Measurements from ENCODE around the gene KIAA1217.

The KIAA1217 gene

GRCh38 chr10:24505759-24506158 is 296.8 kb downstream of the KIAA1217 start:
- in situ Hi-C loops (cut with HindIII; ENCODE audit: low sequenced_read_pairs): no loop called here
- DNase-seq (ENCODE audit: low read depth, low spot score): peak; percentile 37
- TF ChIP-seq, protein P1, sequence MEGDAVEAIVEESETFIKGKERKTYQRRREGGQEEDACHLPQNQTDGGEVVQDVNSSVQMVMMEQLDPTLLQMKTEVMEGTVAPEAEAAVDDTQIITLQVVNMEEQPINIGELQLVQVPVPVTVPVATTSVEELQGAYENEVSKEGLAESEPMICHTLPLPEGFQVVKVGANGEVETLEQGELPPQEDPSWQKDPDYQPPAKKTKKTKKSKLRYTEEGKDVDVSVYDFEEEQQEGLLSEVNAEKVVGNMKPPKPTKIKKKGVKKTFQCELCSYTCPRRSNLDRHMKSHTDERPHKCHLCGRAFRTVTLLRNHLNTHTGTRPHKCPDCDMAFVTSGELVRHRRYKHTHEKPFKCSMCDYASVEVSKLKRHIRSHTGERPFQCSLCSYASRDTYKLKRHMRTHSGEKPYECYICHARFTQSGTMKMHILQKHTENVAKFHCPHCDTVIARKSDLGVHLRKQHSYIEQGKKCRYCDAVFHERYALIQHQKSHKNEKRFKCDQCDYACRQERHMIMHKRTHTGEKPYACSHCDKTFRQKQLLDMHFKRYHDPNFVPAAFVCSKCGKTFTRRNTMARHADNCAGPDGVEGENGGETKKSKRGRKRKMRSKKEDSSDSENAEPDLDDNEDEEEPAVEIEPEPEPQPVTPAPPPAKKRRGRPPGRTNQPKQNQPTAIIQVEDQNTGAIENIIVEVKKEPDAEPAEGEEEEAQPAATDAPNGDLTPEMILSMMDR (IDR thresholded peaks at IDR 0.05; ENCODE audit: low read depth, low read length): no peak
- no peak overlapping the region for H3K4me3 ChIP-seq (ENCODE audit: low read depth, low read length)

DNA sequence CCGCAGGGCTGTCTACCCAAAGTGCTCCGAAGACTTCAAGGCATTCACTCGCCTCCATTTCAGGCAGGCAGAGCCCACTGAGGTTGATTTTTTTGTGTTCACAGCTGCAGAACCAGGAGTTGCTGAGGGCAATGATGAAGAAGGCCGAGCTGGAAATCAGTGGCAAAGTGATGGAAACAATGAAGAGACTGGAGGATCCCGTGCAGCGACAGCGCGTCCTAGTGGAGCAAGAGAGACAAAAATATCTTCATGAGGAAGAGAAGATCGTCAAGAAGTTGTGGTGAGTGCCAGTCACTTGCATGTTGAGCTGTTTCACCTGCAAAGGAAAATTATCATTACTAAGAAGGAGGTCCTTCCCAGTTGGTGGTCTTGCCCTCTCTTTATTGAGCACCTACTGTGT is 304.2 kb downstream of the KIAA1217 start:
- DNase-seq (ENCODE audit: low read depth, low spot score): peak; percentile 49
- TF ChIP-seq, protein P1 (IDR thresholded peaks at IDR 0.05; ENCODE audit: low read depth, low read length): peak; percentile 50
- in situ Hi-C loops (cut with HindIII; ENCODE audit: low sequenced_read_pairs): no loop called here
- H3K4me3 ChIP-seq (ENCODE audit: low read depth, low read length): no peak overlapping the region

GRCh38 chr10:24515481-24515880 is 306.5 kb downstream of the KIAA1217 start:
- H3K4me3 ChIP-seq (ENCODE audit: low read depth, low read length): no peak overlapping the region
- TF ChIP-seq, protein P1 (IDR thresholded peaks at IDR 0.05; ENCODE audit: low read depth, low read length): no peak
- DNase-seq (ENCODE audit: low read depth, low spot score): no peak
- in situ Hi-C loops (cut with HindIII; ENCODE audit: low sequenced_read_pairs): no loop called here

- TF ChIP-seq, protein P1 (IDR thresholded peaks at IDR 0.05; ENCODE audit: low read depth, low read length): no peak
- in situ Hi-C loops (cut with HindIII; ENCODE audit: low sequenced_read_pairs): no loop called here
- no peak for DNase-seq (ENCODE audit: low read depth, low spot score)
These were observed 309.5 kb downstream of the KIAA1217 start for GRCh38 chr10:24518411-24518810.

GRCh38 chr10:24518981-24519597 is 310.2 kb downstream of the KIAA1217 start:
- TF ChIP-seq, protein P1 (IDR thresholded peaks at IDR 0.05; ENCODE audit: low read depth, low read length): peak; percentile 72
- in situ Hi-C loops (cut with HindIII; ENCODE audit: low sequenced_read_pairs): no loop called here
- no peak overlapping the region for H3K4me3 ChIP-seq (ENCODE audit: low read depth, low read length)
- DNase-seq (ENCODE audit: low read depth, low spot score): peak; percentile 51

More at GRCh38 chr10:24518411-24518810, 309.5 kb downstream of the KIAA1217 start:
- no peak overlapping the region for H3K4me3 ChIP-seq (ENCODE audit: low read depth, low read length)

GRCh38 chr10:24519950-24520349 is 311.0 kb downstream of the KIAA1217 start:
- no peak for DNase-seq (ENCODE audit: low read depth, low spot score)
- in situ Hi-C loops (cut with HindIII; ENCODE audit: low sequenced_read_pairs): no loop called here
- H3K4me3 ChIP-seq (ENCODE audit: low read depth, low read length): no peak overlapping the region
- TF ChIP-seq, protein P1 (IDR thresholded peaks at IDR 0.05; ENCODE audit: low read depth, low read length): no peak

All from astrocyte of the spinal cord (primary cell).